Right ventricle myocardium superior (tissue), 1 donor: Measurements from ENCODE around the gene TUBGCP6. TPM values are rescaled to one million over a fixed set of nuclear protein-coding genes. Genes with fewer than 3 reads are reported as not detected.

Experiments
- ATAC-seq: fragments of 200-7000 bp; cut with Tn5 transposase; one replicate; pipeline ENCODE4 v1.9.1; 2020; ENCODE audit warnings: mild to moderate bottlenecking; ENCODE audit not compliant: poor library complexity
- DNase-seq: peaks from one replicate; pipeline ENCODE4 v3.0.0-alpha.2; 2020
- intact Hi-C: fragments of 100-400 bp; cut with DNase I; formaldehyde crosslinking; loops from one replicate; pipeline ENCODE4 v1.11.2; 2022
- total RNA-seq: library from RNA; stranded (reverse); fragmentation: NEBNext Ultra II Directional; extraction: Animal tissue kit (Norgen Biotek cat#: 25700); gene quantifications from one replicate; pipeline ENCODE4 v1.2.1, GENCODE V29; 2021
- donor health status: DM: no; HTN: yes; CAD: no; lungs with severe emphysema.

TUBGCP6 gene
- total RNA-seq, 1 donor from 2014 or later, result 14.1 TPM

- DNase-seq, result no peak
- no peak for ATAC-seq
- intact Hi-C loops, result no loop called here
Observed at GRCh38 chr22:50268655-50269113, 23.9 kb upstream of the TUBGCP6 start.

GRCh38 chr22:50267591-50268390, 23.0 kb upstream of the TUBGCP6 start:
- DNase-seq (peak; percentile 75), ATAC-seq (peak; percentile 79)
- intact Hi-C loops, result no loop called here

GRCh38 chr22:50266994-50267393, 22.2 kb upstream of the TUBGCP6 start:
- ATAC-seq (no peak), DNase-seq (no peak)
- intact Hi-C loops, result no loop called here

GRCh38 chr22:50264946-50265669, 20.3 kb upstream of the TUBGCP6 start:
- intact Hi-C loops, result no loop called here
- ATAC-seq, result no peak
- DNase-seq, result no peak

GRCh38 chr22:50264104-50264745, 19.4 kb upstream of the TUBGCP6 start:
- ATAC-seq (no peak), DNase-seq (no peak)
- intact Hi-C loops, result no loop called here

GRCh38 chr22:50262973-50263617, 18.3 kb upstream of the TUBGCP6 start:
- ATAC-seq, result no peak
- intact Hi-C loops, result no loop called here

GRCh38 chr22:50262460-50262911, 17.7 kb upstream of the TUBGCP6 start:
- intact Hi-C loops, result no loop called here
- DNase-seq (no peak), ATAC-seq (no peak)

More at GRCh38 chr22:50262973-50263617, 18.3 kb upstream of the TUBGCP6 start:
- no peak for DNase-seq

GRCh38 chr22:50261615-50262459, 17.0 kb upstream of the TUBGCP6 start, which contains the start of gene MAPK12:
TSS of gene MAPK12 (minus strand) at chr22:50261683. CDS start at chr22:50261509, 174 bp downstream.
- DNase-seq, result no peak
- ATAC-seq, result no peak
- intact Hi-C loops, result no loop called here

GRCh38 chr22:50260801-50261614, 16.2 kb upstream of the TUBGCP6 start:
- intact Hi-C loops, result no loop called here
- ATAC-seq, result peak; percentile 4
- DNase-seq, result peak; percentile 69

- ATAC-seq (no peak), DNase-seq (no peak)
- intact Hi-C loops, result no loop called here
Observed at GRCh38 chr22:50260434-50260800, 15.6 kb upstream of the TUBGCP6 start.

GRCh38 chr22:50259302-50259701, 14.5 kb upstream of the TUBGCP6 start:
- ATAC-seq (no peak), DNase-seq (no peak)
- intact Hi-C loops, result no loop called here

- DNase-seq (peak; percentile 67), ATAC-seq (peak; percentile 86)
- intact Hi-C loops, result no loop called here
Observed at GRCh38 chr22:50258361-50259292, 13.8 kb upstream of the TUBGCP6 start.

- intact Hi-C loops, result no loop called here
- peak; percentile 26 for ATAC-seq
- no peak for DNase-seq
Observed at GRCh38 chr22:50257451-50258360, 12.9 kb upstream of the TUBGCP6 start.

GRCh38 chr22:50257041-50257440, 12.2 kb upstream of the TUBGCP6 start:
- intact Hi-C loops, result no loop called here
- ATAC-seq, result no peak
- DNase-seq, result no peak

GRCh38 chr22:50256258-50256862, 11.5 kb upstream of the TUBGCP6 start:
- DNase-seq (no peak), ATAC-seq (no peak)
- intact Hi-C loops, result no loop called here
